Measurements from ENCODE around the gene ONECUT3. TPM values are rescaled to one million over a fixed set of nuclear protein-coding genes. Genes with fewer than 3 reads are reported as not detected.
A peak's percentile ranks its signal among the peaks of the same experiment; 100 is the strongest.

The ONECUT3 gene
- total and polyA plus RNA-seq, 9 of the 15 experiments (the other 6 are each of a cell fraction or from before 2014, with no cell fraction given), result not detected

DNA sequence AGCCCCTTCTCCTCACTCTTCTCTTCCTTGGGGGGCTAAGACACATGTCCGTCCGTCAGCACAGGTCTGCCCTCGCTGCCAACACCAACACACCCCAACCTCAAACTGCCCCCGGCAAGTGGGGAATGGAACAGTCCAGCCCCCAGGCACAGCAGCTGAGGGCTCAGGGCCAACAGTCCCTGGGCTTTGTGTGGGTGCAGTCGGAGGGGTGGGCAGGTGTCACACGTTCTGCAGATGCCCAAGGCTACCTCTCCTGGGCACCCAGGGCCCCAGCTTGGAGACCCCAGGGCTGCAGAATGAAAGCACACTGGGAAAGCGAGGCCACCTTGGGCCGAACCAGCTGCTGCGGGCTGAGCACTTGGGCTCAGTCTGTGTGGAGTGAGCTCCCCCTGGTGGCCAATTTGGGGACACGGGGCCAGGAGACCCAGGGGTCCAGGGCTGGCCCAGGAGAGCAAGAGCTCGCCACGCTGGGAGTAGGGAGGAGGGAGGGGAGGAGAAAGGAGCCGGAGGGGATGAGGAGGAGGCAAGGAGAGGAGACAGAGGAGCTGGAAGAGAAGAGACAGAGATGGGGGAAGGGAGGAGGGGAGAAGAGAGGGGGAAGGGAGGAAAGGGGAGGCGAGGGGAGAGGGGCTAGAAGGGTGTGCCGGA is 72.7 kb downstream of the ONECUT3 start (continued):
- TF ChIP-seq, protein P1, sequence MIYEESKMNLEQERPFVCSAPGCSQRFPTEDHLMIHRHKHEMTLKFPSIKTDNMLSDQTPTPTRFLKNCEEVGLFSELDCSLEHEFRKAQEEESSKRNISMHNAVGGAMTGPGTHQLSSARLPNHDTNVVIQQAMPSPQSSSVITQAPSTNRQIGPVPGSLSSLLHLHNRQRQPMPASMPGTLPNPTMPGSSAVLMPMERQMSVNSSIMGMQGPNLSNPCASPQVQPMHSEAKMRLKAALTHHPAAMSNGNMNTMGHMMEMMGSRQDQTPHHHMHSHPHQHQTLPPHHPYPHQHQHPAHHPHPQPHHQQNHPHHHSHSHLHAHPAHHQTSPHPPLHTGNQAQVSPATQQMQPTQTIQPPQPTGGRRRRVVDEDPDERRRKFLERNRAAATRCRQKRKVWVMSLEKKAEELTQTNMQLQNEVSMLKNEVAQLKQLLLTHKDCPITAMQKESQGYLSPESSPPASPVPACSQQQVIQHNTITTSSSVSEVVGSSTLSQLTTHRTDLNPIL (CRISPR knock-in tag; IDR thresholded peaks at IDR 0.05), result no peak
- TF ChIP-seq EGR1 (conservative IDR thresholded peaks at IDR 0.05), result no peak
- TF ChIP-seq PTTG1 (tag; IDR thresholded peaks at IDR 0.05; ENCODE audit: low read depth), result no peak
- no peak for TF ChIP-seq ZBTB1 (CRISPR knock-in tag; IDR thresholded peaks at IDR 0.05; ENCODE audit: borderline replicate concordance, low read depth)
- no peak for TF ChIP-seq BCL6 (CRISPR knock-in tag; IDR thresholded peaks at IDR 0.05)
- TF ChIP-seq EWSR1 (IDR thresholded peaks at IDR 0.05; ENCODE audit: borderline replicate concordance, low read depth, partially characterized antibody), result no peak
- TF ChIP-seq HDAC1 (IDR thresholded peaks at IDR 0.05), result peak in 1 of 2 experiments; percentile 77; a peak in 2 of 4 replicates
- TF ChIP-seq CHD4 (IDR thresholded peaks at IDR 0.05; ENCODE audit: insufficient read depth, insufficient replicate concordance, low read depth, low read length, poor library complexity, severe bottlenecking), result no peak
- no peak for TF ChIP-seq PHF8 (IDR thresholded peaks at IDR 0.05; ENCODE audit: borderline replicate concordance, low read length)
- TF ChIP-seq ARNT (IDR thresholded peaks at IDR 0.05), result no peak; a peak in 1 of 4 replicates
- no peak for TF ChIP-seq ZNF408 (CRISPR knock-in tag; IDR thresholded peaks at IDR 0.05; ENCODE audit: low read depth)
- no peak for TF ChIP-seq ZNF282 (CRISPR knock-in tag; IDR thresholded peaks at IDR 0.05)
- TF ChIP-seq, protein P2, sequence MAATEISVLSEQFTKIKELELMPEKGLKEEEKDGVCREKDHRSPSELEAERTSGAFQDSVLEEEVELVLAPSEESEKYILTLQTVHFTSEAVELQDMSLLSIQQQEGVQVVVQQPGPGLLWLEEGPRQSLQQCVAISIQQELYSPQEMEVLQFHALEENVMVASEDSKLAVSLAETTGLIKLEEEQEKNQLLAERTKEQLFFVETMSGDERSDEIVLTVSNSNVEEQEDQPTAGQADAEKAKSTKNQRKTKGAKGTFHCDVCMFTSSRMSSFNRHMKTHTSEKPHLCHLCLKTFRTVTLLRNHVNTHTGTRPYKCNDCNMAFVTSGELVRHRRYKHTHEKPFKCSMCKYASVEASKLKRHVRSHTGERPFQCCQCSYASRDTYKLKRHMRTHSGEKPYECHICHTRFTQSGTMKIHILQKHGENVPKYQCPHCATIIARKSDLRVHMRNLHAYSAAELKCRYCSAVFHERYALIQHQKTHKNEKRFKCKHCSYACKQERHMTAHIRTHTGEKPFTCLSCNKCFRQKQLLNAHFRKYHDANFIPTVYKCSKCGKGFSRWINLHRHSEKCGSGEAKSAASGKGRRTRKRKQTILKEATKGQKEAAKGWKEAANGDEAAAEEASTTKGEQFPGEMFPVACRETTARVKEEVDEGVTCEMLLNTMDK (IDR thresholded peaks at IDR 0.05; ENCODE audit: borderline replicate concordance, insufficient read depth, low read depth, low read length, poor library complexity, severe bottlenecking), result peak; percentile 72
- no peak for TF ChIP-seq ZSCAN29 (IDR thresholded peaks at IDR 0.05)
- TF ChIP-seq, protein P3, sequence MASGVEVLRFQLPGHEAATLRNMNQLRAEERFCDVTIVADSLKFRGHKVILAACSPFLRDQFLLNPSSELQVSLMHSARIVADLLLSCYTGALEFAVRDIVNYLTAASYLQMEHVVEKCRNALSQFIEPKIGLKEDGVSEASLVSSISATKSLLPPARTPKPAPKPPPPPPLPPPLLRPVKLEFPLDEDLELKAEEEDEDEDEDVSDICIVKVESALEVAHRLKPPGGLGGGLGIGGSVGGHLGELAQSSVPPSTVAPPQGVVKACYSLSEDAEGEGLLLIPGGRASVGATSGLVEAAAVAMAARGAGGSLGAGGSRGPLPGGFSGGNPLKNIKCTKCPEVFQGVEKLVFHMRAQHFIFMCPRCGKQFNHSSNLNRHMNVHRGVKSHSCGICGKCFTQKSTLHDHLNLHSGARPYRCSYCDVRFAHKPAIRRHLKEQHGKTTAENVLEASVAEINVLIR (CRISPR knock-in tag; IDR thresholded peaks at IDR 0.05), result no peak
- no peak for TF ChIP-seq ZNF224 (CRISPR knock-in tag; IDR thresholded peaks at IDR 0.05)
- TF ChIP-seq, protein P4, sequence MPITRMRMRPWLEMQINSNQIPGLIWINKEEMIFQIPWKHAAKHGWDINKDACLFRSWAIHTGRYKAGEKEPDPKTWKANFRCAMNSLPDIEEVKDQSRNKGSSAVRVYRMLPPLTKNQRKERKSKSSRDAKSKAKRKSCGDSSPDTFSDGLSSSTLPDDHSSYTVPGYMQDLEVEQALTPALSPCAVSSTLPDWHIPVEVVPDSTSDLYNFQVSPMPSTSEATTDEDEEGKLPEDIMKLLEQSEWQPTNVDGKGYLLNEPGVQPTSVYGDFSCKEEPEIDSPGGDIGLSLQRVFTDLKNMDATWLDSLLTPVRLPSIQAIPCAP (CRISPR knock-in tag; IDR thresholded peaks at IDR 0.05; ENCODE audit: borderline replicate concordance), result no peak
- TF ChIP-seq NBN (IDR thresholded peaks at IDR 0.05; ENCODE audit: low read depth), result peak; percentile 64
- TF ChIP-seq, protein P5, sequence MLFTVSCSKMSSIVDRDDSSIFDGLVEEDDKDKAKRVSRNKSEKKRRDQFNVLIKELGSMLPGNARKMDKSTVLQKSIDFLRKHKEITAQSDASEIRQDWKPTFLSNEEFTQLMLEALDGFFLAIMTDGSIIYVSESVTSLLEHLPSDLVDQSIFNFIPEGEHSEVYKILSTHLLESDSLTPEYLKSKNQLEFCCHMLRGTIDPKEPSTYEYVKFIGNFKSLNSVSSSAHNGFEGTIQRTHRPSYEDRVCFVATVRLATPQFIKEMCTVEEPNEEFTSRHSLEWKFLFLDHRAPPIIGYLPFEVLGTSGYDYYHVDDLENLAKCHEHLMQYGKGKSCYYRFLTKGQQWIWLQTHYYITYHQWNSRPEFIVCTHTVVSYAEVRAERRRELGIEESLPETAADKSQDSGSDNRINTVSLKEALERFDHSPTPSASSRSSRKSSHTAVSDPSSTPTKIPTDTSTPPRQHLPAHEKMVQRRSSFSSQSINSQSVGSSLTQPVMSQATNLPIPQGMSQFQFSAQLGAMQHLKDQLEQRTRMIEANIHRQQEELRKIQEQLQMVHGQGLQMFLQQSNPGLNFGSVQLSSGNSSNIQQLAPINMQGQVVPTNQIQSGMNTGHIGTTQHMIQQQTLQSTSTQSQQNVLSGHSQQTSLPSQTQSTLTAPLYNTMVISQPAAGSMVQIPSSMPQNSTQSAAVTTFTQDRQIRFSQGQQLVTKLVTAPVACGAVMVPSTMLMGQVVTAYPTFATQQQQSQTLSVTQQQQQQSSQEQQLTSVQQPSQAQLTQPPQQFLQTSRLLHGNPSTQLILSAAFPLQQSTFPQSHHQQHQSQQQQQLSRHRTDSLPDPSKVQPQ (CRISPR knock-in tag; IDR thresholded peaks at IDR 0.05; ENCODE audit: borderline replicate concordance), result no peak
- TF ChIP-seq ZNF146 (CRISPR knock-in tag; IDR thresholded peaks at IDR 0.05; ENCODE audit: unreplicated experiment), result no peak
